ENCODE data around the gene XAGE1A.
"Not testable (repeated sequence)": the region's sequence is repeated elsewhere in the genome, so short reads cannot be mapped to it uniquely, and the experiment has no call there.

XAGE1A gene

GRCh38 chrX:52542311-52542710 is 46.7 kb downstream of the XAGE1A start:
- no peak for DNase-seq (ENCODE audit: low read depth)
- H3K4me3 ChIP-seq (ENCODE audit: low read length) = no peak overlapping the region
- no peak for TF ChIP-seq CTCF (IDR thresholded peaks at IDR 0.05; ENCODE audit: insufficient read depth, low read depth, low read length, missing control alignments)

GRCh38 chrX:52544147-52544840 is 48.7 kb downstream of the XAGE1A start:
- DNase-seq (ENCODE audit: low read depth) = no peak
- TF ChIP-seq CTCF (IDR thresholded peaks at IDR 0.05; ENCODE audit: insufficient read depth, low read depth, low read length, missing control alignments) = no peak
- H3K4me3 ChIP-seq (ENCODE audit: low read length) = no peak overlapping the region

- not testable (repeated sequence) for H3K4me3 ChIP-seq (ENCODE audit: low read length); DNase-seq (ENCODE audit: low read depth)
Measured at GRCh38 chrX:52548769-52549168, 53.2 kb downstream of the XAGE1A start.

All from epithelial cell of esophagus (primary cell).